PFSK-1 (cell line): ENCODE measurements around the gene PHKG1. TPM values are rescaled to one million over a fixed set of nuclear protein-coding genes. Genes with fewer than 3 reads are reported as not detected.
A peak's percentile ranks its signal among the peaks of the same experiment; 100 is the strongest.

Source experiments
- FOXP2 ChIP-seq: optimal IDR thresholded peaks from 2 replicates; pipeline ENCODE3; 2011; ENCODE audit warnings: borderline replicate concordance, control low read depth, inconsistent platforms; ENCODE audit not compliant: insufficient read depth; ENCODE audit errors: extremely low read length, extremely low read depth
- POLR2AphosphoS5 ChIP-seq: IDR thresholded peaks from 2 replicates; pipeline ENCODE4 v1.6.1; 2012; ENCODE audit warnings: low read depth, mild to moderate bottlenecking, control low read depth, low read length, moderate library complexity
- SIN3A ChIP-seq: IDR thresholded peaks from 2 replicates; pipeline ENCODE4 v1.6.1; 2012; ENCODE audit warnings: mild to moderate bottlenecking, low read length, moderate library complexity, borderline replicate concordance; ENCODE audit not compliant: insufficient read depth
- TAF1 ChIP-seq: IDR thresholded peaks from 2 replicates; pipeline ENCODE4 v1.6.1; 2012; ENCODE audit warnings: low read length, control low read depth, borderline replicate concordance; ENCODE audit not compliant: insufficient read depth
- polyA plus RNA-seq: library from polyadenylated mRNA; unstranded; fragments of >200 nt; gene quantifications from one replicate; pipeline ENCODE4 v1.2.1, GENCODE V29; 2012; ENCODE audit warnings: low read depth, missing spikeins; ENCODE audit not compliant: insufficient read length
- TF ChIP-seq, protein P1 (sequence below), 2 experiments: IDR thresholded peaks; 2 replicates each; pipeline versions ENCODE4 v1.6.1 to v1.8.0; 2011 to 2012; ENCODE audit warnings: low read depth in 2 of 2, low read length in 2 of 2, control low read depth in 1 of 2, inconsistent platforms in 1 of 2, mild to moderate bottlenecking in 1 of 2, moderate library complexity in 1 of 2; ENCODE audit not compliant: insufficient read depth in 1 of 2

Gene PHKG1
- 2.1 TPM for polyA plus RNA-seq

DNA sequence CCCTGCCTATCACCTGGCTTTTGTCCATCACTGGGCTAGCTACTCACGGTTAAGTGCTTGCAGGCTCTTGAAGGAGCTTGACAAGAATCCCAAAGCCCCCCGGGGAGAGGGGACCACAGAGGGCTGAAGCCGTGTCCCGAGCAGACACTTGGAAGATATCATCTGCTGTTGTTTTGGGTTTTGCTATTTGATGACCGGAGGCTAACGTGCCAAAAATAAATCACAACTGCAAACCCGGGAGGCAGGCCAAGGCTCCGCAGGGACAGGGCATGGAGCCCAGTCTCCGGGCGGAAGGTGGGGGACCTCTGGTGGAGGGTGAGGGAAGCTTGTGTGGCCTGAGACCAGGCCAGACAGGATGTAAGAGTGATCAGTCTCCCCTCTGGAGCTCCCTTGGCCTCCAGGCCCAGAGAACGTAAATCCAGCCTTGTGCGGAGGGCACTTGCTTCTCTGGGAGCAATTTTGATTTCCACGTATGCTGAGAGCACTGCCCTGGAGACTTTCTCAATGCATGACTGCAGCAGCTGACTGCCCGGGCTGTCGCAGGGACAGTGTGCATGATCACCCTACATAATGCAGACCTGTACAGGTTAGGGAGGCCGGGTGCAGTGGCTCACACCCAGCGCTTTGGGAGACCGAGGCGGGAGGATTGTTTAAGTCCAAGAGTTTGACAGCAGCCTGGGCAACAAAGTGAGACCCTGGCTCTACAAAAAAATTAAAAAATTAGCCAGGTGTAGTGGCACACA, at the start of gene PHKG1:
Gene PHKG1 (minus strand): TSS at position 164 of the 743 bp plus-strand sequence. CDS start 4,011 bp downstream, outside the sequence.
- TF ChIP-seq TAF1 (no peak), FOXP2 (peak; percentile 72)

DNA sequence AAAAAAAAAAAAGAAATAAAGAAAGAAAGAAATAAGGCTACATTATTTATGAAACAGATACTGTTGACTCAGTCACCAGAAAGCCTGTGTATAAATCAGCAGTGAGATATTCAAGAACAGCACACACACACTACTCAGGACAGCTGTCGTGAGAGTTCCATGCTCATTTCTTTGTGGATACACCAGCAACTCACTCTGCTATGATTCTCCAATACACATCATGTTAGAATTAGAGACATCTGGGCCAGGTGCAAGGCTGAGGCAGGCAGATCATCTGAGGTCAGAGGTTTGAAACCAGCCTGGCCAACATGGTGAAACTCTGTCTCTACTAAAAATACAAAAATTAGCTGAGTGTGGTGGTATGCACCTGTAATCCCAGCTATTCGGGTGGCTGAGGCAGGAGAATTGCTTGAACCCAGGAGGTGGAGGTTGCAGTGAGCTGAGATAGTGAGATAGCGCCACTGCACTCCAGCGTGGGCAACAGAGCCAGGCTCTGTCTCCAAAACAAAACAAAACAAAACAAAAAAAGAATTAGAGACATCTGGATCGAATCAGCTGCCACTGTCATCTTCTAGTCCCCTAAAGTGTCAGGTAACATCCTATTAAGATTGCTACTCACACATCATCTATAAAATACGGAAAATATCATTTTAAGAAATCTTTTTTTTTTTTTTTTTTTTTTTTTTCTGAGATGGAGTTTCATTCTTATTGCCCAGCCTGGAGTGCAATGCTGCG, 34.7 kb upstream of the PHKG1 start:
- no peak for TF ChIP-seq POLR2AphosphoS5
- TF ChIP-seq FOXP2: no peak
- no peak for TF ChIP-seq TAF1
- TF ChIP-seq SIN3A: no peak
- TF ChIP-seq, protein P1, sequence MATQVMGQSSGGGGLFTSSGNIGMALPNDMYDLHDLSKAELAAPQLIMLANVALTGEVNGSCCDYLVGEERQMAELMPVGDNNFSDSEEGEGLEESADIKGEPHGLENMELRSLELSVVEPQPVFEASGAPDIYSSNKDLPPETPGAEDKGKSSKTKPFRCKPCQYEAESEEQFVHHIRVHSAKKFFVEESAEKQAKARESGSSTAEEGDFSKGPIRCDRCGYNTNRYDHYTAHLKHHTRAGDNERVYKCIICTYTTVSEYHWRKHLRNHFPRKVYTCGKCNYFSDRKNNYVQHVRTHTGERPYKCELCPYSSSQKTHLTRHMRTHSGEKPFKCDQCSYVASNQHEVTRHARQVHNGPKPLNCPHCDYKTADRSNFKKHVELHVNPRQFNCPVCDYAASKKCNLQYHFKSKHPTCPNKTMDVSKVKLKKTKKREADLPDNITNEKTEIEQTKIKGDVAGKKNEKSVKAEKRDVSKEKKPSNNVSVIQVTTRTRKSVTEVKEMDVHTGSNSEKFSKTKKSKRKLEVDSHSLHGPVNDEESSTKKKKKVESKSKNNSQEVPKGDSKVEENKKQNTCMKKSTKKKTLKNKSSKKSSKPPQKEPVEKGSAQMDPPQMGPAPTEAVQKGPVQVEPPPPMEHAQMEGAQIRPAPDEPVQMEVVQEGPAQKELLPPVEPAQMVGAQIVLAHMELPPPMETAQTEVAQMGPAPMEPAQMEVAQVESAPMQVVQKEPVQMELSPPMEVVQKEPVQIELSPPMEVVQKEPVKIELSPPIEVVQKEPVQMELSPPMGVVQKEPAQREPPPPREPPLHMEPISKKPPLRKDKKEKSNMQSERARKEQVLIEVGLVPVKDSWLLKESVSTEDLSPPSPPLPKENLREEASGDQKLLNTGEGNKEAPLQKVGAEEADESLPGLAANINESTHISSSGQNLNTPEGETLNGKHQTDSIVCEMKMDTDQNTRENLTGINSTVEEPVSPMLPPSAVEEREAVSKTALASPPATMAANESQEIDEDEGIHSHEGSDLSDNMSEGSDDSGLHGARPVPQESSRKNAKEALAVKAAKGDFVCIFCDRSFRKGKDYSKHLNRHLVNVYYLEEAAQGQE (IDR thresholded peaks at IDR 0.05; ENCODE audit: insufficient read depth in 1 of 2, low read depth in 2 of 2, low read length in 2 of 2): no peak

DNA sequence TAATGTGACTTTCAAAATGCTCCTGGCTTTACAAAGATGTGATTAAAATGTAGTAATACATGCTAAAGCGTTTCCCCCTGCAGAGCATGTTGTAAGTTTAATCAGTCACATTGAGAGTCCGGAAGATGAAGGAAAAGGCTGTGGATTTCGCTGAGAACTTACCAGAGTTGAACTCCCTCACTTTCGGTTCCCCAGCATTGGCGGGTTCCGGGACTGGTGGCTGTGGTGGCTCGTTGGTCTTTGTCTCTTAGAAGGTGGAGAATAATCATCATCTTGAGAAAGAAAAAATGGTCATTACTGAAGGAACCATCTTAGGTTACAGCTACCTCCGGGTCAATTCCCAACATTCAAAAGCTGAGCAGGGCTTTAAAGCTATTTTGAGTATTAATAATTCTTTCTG, 33.1 kb upstream of the PHKG1 start:
- TF ChIP-seq TAF1 (no peak), POLR2AphosphoS5 (no peak), FOXP2 (no peak), SIN3A (no peak)
- TF ChIP-seq, protein P1 (IDR thresholded peaks at IDR 0.05; ENCODE audit: insufficient read depth in 1 of 2, low read depth in 2 of 2, low read length in 2 of 2): no peak

DNA sequence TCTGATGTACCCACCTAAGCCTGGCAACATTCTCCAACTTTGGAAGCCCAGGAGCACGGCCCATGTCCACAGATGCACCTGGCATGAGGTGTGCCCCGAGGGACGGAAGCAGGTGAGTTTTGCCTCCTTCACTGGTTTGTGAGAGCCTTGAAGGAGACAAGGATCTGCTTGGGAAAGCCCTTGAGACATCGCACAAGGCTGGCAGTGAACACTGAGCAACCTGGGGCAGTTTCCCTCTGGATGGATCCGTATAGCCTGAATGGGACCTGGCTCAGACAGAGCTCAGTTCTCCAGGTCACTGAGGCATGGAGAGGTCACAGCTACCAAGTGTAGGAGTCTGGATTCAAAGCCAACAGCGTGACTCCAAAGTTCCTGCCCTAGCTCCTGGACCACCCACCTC, 32.2 kb upstream of the PHKG1 start:
- TF ChIP-seq, protein P1 (IDR thresholded peaks at IDR 0.05; ENCODE audit: insufficient read depth in 1 of 2, low read depth in 2 of 2, low read length in 2 of 2): no peak
- TF ChIP-seq FOXP2 (no peak), SIN3A (no peak), TAF1 (no peak), POLR2AphosphoS5 (no peak)

DNA sequence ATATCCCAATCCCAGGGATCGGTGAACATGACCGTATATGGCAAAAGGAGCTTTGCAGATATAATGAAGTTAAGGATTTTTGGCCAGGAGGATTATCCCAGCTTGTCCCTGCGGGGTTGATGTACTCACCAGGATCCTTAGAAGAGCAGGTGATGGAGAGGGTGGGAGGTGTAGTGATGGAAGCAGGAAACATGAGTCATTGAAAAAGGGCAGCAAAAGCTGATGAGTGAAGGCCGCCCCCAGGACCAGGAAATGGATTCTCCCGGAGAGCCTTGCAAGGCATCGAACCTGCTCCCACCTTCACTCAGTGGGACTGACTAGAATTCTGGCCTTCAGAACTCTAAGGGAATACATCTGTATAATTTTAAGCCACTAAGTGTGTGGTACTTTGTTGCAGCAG, 28.7 kb upstream of the PHKG1 start:
- TF ChIP-seq TAF1: no peak
- TF ChIP-seq, protein P1 (IDR thresholded peaks at IDR 0.05; ENCODE audit: insufficient read depth in 1 of 2, low read depth in 2 of 2, low read length in 2 of 2): no peak
